Heart right ventricle (tissue), 16 donors: Measurements from ENCODE around the gene UBC. TPM values are rescaled to one million over a fixed set of nuclear protein-coding genes. Genes with fewer than 3 reads are reported as not detected.
"Not testable (repeated sequence)": the region's sequence is repeated elsewhere in the genome, so short reads cannot be mapped to it uniquely, and the experiment has no call there.

Experiments
- ATAC-seq, 8 donors: fragments of 200-7000 bp; cut with Tn5 transposase; one replicate each; pipeline ENCODE4 v1.9.1; 2020; ENCODE audit warnings: mild to moderate bottlenecking in 8 of 8, moderate library complexity in 8 of 8, moderate number of reproducible peaks in 1 of 8
- DNase-seq, 2 donors: peaks; one replicate each; pipeline ENCODE4 v3.0.0-alpha.2; 2020
- H3K27ac ChIP-seq, 10 donors: fragments of 200-600 bp; sonication (generic) in 2 of 10; one replicate each; pipeline versions ENCODE4 v1.5.0 to v1.8.0; 2020 to 2022; ENCODE audit warnings: mild to moderate bottlenecking in 3 of 10
- H3K27me3 ChIP-seq, 7 donors: fragments of 200-600 bp; one replicate each; pipeline ENCODE4 v1.8.0; 2021 to 2022; ENCODE audit warnings: mild to moderate bottlenecking in 2 of 7
- H3K36me3 ChIP-seq, 9 donors: fragments of 200-600 bp; sonication (generic) in 1 of 9; one replicate each; pipeline versions ENCODE4 v1.5.0 to v1.8.0; 2020 to 2022; ENCODE audit warnings: mild to moderate bottlenecking in 2 of 9
- H3K4me1 ChIP-seq, 9 donors: fragments of 200-600 bp; sonication (generic) in 1 of 9; one replicate each; pipeline versions ENCODE4 v1.5.0 to v1.8.0; 2020 to 2022; ENCODE audit warnings: mild to moderate bottlenecking in 4 of 9
- H3K4me3 ChIP-seq, 10 donors: fragments of 200-600 bp; sonication (generic) in 2 of 10; one replicate each; pipeline versions ENCODE4 v1.5.0 to v1.8.0; 2020 to 2022; ENCODE audit warnings: mild to moderate bottlenecking in 7 of 10, moderate library complexity in 2 of 10
- H3K9me3 ChIP-seq, 11 donors: fragments of 200-600 bp in 10 of 11; sonication (generic) in 2 of 11; one replicate each; pipeline versions ENCODE4 v1.5.0 to v1.8.0; 2013 to 2022; ENCODE audit warnings: mild to moderate bottlenecking in 2 of 11, control low read depth in 1 of 11, moderate library complexity in 1 of 11
- CTCF ChIP-seq, 9 donors: fragments of 200-600 bp; sonication (generic) in 2 of 9; IDR thresholded peaks; one replicate each; pipeline versions ENCODE4 v1.5.0 to v1.8.0; 2021 to 2022; ENCODE audit warnings: antibody characterized with exemption in 9 of 9, mild to moderate bottlenecking in 5 of 9, moderate library complexity in 1 of 9
- WGBS, 2 donors: extraction: QIAGEN DNeasy Blood & Tissue Kit; methylation state at CpG; one replicate each; pipeline ENCODE4 v1.1.7; 2013; ENCODE audit warnings: inconsistent platforms in 1 of 2; 5-methylcytosine and 5-hydroxymethylcytosine counted together
- intact Hi-C, 10 donors: fragments of 100-400 bp; cut with DNase I; formaldehyde crosslinking; loops; one replicate each; pipeline versions ENCODE4 v1.11.1 to v1.14.2; 2022
- polyA plus RNA-seq, 2 donors: library from polyadenylated mRNA; stranded (reverse); fragments of 200-250 nt; gene quantifications; one replicate each; pipeline ENCODE4 v1.2.3, GENCODE V29; 2013
- total RNA-seq, 10 donors: library from RNA; stranded (reverse); fragmentation: NEBNext Ultra II Directional in 3 of 10; extraction: Animal tissue kit (Norgen Biotek cat#: 25700) in 3 of 10; gene quantifications; one replicate each; pipeline versions ENCODE4 v1.2.1 to v1.2.4, GENCODE V29; 2021 to 2023
- donor health status: Arrhythmogenic right ventricular cardiomyopathy.
- donor health status: ischemic (EF 13 %, LVEDD 7.1; RV severe dilation, severe dysfunction).
- donor health status: healthy with polysubstance abuse.
- donor health status: DM: no; HTN: yes; CAD: no.
- donor health status: DM: no; HTN: no; CAD: no.
- donor health status: ischemic (EF 25% LVEDD 6.9; RV normal size, moderate dysfunction).
- donor health status: ischemic (EF 25% LVEDD 5.7; RV mildly dilated, moderate dysfunction).
- donor health status: healthy.
- donor health status: DM: yes; HTN: yes; CAD: no.
- donor health status: Ischemic cardiomyopathy.
- donor health status: ischemic (EF 35%, LVEDD 5.7; RV mildly dilated, moderate dysfunction).
- donor health status: nonischemic (EF 11% LVEDD 7.7; RV severe dilation, severe dysfunction).
- donor health status: DM: yes; HTN: yes; CAD: no.
- donor health status: PGD.
- donor health status: ischemic (EF 29% LVEDD 5.4; RV normal size, mild dysfunction).
- donor health status: nonischemic (EF 23%, LVEDD 6.1; RV moderate dilation, normal function).

The UBC gene
- total and polyA plus RNA-seq, 12 donors, result 1,161 to 1,913 (median 1,447) TPM

DNA sequence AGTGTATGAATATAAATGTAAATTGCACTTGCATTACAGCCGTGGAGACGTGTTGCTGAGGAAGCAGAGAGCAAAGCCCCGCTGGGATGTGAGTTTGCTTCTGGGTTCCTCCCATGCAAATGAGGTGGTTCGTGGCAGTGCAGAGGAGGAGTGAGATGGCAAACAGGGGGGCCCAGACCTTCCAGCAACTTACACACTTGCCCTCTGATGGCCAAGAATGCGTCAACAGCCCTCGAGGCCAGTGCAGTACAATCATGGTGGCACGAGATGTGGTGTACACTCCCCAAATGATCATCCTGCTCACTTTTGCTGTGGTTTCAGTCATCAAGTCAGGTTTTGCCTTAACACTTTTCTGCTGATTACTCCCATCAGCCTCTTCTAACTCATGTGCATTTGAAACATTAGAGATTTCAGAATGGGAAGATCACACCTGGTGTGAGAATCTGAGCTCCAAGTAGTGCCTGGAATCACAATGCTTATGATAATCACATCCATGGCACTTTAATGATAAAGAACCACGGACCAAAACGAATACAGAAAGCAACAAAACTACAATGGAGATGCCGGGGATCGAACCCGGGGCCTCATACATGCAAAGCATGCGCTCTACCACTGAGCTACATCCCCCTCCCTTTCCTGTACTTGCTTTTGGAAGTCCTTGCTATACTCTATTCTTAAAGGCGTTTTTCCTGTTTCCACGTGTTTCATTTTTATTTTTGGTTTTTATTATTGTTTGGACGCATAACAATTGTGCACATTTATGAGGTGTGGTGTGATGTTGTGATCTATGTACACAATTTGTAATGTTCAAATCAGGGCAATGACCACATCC is 7.0 kb upstream of the UBC start:
- Histone ChIP-seq H3K9me3 (no peaks in the 10 kb centered on the region), H3K27ac (peak overlapping the region in 9 of 10 donors; percentile 49 to 100 (median 100)), H3K4me3 (peak overlapping the region in 9 of 10 donors; percentile 5 to 48 (median 36)), H3K36me3 (no peaks in the 10 kb centered on the region), H3K27me3 (no peaks in the 10 kb centered on the region), H3K4me1 (peaks cover 8 to 55% (median 41%) of the 10 kb centered on the region in 9 donors)
- no peak for TF ChIP-seq CTCF (IDR thresholded peaks at IDR 0.05)
- intact Hi-C loops, result no loop called here
- DNase-seq (peak; percentile 44 to 51), ATAC-seq (peak in 2 of 8 donors; percentile 11 to 21)
- WGBS, 2 donors, result 23 to 27% methylated on average over 16 of the region's 16 CpGs

- Histone ChIP-seq H3K27me3 (no peaks in the 10 kb centered on the region), H3K9me3 (no peaks in the 10 kb centered on the region), H3K4me1 (peaks cover 8 to 64% (median 51%) of the 10 kb centered on the region in 9 donors), H3K27ac (peak overlapping the region in 9 of 10 donors; percentile 96 to 100 (median 100)), H3K4me3 (no peak overlapping the region), H3K36me3 (no peaks in the 10 kb centered on the region)
- intact Hi-C loops, result no loop called here
- WGBS, 2 donors, result 82 to 87% methylated on average over 4 of the region's 4 CpGs
- TF ChIP-seq CTCF (IDR thresholded peaks at IDR 0.05), result no peak
- DNase-seq (no peak), ATAC-seq (no peak)
These were observed 6.0 kb upstream of the UBC start for GRCh38 chr12:124920353-124920935.

GRCh38 chr12:124919521-124920352 is 5.3 kb upstream of the UBC start:
- no peaks in the 10 kb centered on the region for H3K9me3 ChIP-seq
- H3K36me3 ChIP-seq, result no peaks in the 10 kb centered on the region
- H3K4me1 ChIP-seq, result peaks cover 8 to 68% (median 54%) of the 10 kb centered on the region in 9 donors
- intact Hi-C loops, result no loop called here
- no peaks in the 10 kb centered on the region for H3K27me3 ChIP-seq
- WGBS, 2 donors, result 70 to 72% methylated on average over 17 of the region's 17 CpGs
- peak overlapping the region in 1 of 10 donors; percentile 12 for H3K4me3 ChIP-seq
- ATAC-seq, result no peak
- no peak for DNase-seq
- TF ChIP-seq CTCF (IDR thresholded peaks at IDR 0.05), result no peak
- peak overlapping the region in 9 of 10 donors; percentile 96 to 100 (median 100) for H3K27ac ChIP-seq

- H3K27ac ChIP-seq, result peak overlapping the region; percentile 96 to 100 (median 100)
- H3K27me3 ChIP-seq, intact Hi-C loops, H3K36me3 ChIP-seq, DNase-seq, ATAC-seq, H3K9me3 ChIP-seq: not testable (repeated sequence)
- peaks cover 8 to 68% (median 54%) of the 10 kb centered on the region in 9 donors for H3K4me1 ChIP-seq
- H3K4me3 ChIP-seq, result peak overlapping the region in 8 of 10 donors; percentile 22 to 92 (median 65)
- WGBS, 2 donors, result 85 to 86% methylated on average over 3 of the region's 3 CpGs
These were observed 4.2 kb upstream of the UBC start for GRCh38 chr12:124918622-124918988.
